Peyer's patch (tissue), 4 donors: Measurements from ENCODE around the gene KCNJ9. TPM values are rescaled to one million over a fixed set of nuclear protein-coding genes. Genes with fewer than 3 reads are reported as not detected.

Experiments used
- DNase-seq, 3 donors: peaks; one replicate each; pipeline ENCODE4 v3.0.0-alpha.2; 2017 to 2019
- H3K27ac ChIP-seq, 4 donors: fragments of 200-600 bp; sonication (generic); one replicate each; pipeline ENCODE4 v1.5.1; 2016 to 2019
- H3K27me3 ChIP-seq, 2 donors: fragments of 200-600 bp; sonication (generic); one replicate each; pipeline ENCODE4 v1.5.1; 2019
- H3K36me3 ChIP-seq, 3 donors: fragments of 200-600 bp; sonication (generic); one replicate each; pipeline ENCODE4 v1.5.1; 2016 to 2019
- H3K4me1 ChIP-seq, 4 donors: fragments of 200-600 bp; sonication (generic); one replicate each; pipeline ENCODE4 v1.5.1; 2016 to 2019
- H3K4me3 ChIP-seq, 4 donors: fragments of 200-600 bp; sonication (generic); 1 replicate in 3 of 4; 2 replicates in 1 of 4; pipeline ENCODE4 v1.5.1; 2016 to 2019; ENCODE audit warnings: mild to moderate bottlenecking in 1 of 4
- H3K9me3 ChIP-seq, 4 donors: fragments of 200-600 bp; sonication (generic); one replicate each; pipeline ENCODE4 v1.5.1; 2016 to 2019; ENCODE audit warnings: mild to moderate bottlenecking in 1 of 4
- POLR2A ChIP-seq, 2 donors: fragments of 450-650 bp; IDR thresholded peaks; one replicate each; pipeline ENCODE4 v1.5.1; 2017; ENCODE audit warnings: antibody characterized with exemption in 2 of 2, mild to moderate bottlenecking in 2 of 2, moderate library complexity in 2 of 2
- total RNA-seq, 4 donors: library from RNA; depleted of rRNA; stranded (reverse); fragments of >200 nt; gene quantifications; one replicate each; pipeline ENCODE4 v1.1.0, GENCODE V29; 2016
- TF ChIP-seq, protein P1 (sequence below), 6 experiments: fragments of 450-650 bp in 4 of 6; fragments of 200-600 bp in 2 of 6; sonication (generic) in 1 of 6; IDR thresholded peaks; one replicate each; pipeline ENCODE4 v1.5.1; 2017 to 2019; ENCODE audit warnings: antibody characterized with exemption in 6 of 6, mild to moderate bottlenecking in 3 of 6, moderate library complexity in 1 of 6

KCNJ9 gene
- total RNA-seq, 4 donors from 2014 or later = not detected

DNA sequence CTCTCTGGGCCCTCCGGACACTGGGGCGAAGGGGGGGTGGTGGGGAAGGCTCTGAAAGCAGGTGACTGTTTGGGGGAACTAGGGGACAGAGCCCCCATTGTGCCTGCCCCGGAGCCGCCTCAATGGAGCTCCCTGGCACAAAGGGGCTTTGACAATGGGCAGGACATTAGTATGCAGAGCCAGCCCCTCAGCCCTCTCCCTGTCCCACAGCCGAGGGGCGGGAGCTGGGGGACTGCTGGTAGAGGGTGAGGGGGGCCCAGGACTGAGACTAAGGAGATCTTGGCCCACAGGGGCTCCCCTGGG, 19.2 kb upstream of the KCNJ9 start:
- no peak for DNase-seq
- Histone ChIP-seq H3K4me3 (no peak overlapping the region), H3K9me3 (no peaks in the 10 kb centered on the region), H3K27ac (no peak overlapping the region), H3K27me3 (no peaks in the 10 kb centered on the region), H3K36me3 (no peaks in the 10 kb centered on the region), H3K4me1 (no peaks in the 10 kb centered on the region)
- no peak for TF ChIP-seq POLR2A (IDR thresholded peaks at IDR 0.05)
- TF ChIP-seq, protein P1, sequence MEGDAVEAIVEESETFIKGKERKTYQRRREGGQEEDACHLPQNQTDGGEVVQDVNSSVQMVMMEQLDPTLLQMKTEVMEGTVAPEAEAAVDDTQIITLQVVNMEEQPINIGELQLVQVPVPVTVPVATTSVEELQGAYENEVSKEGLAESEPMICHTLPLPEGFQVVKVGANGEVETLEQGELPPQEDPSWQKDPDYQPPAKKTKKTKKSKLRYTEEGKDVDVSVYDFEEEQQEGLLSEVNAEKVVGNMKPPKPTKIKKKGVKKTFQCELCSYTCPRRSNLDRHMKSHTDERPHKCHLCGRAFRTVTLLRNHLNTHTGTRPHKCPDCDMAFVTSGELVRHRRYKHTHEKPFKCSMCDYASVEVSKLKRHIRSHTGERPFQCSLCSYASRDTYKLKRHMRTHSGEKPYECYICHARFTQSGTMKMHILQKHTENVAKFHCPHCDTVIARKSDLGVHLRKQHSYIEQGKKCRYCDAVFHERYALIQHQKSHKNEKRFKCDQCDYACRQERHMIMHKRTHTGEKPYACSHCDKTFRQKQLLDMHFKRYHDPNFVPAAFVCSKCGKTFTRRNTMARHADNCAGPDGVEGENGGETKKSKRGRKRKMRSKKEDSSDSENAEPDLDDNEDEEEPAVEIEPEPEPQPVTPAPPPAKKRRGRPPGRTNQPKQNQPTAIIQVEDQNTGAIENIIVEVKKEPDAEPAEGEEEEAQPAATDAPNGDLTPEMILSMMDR (IDR thresholded peaks at IDR 0.05) = no peak

DNA sequence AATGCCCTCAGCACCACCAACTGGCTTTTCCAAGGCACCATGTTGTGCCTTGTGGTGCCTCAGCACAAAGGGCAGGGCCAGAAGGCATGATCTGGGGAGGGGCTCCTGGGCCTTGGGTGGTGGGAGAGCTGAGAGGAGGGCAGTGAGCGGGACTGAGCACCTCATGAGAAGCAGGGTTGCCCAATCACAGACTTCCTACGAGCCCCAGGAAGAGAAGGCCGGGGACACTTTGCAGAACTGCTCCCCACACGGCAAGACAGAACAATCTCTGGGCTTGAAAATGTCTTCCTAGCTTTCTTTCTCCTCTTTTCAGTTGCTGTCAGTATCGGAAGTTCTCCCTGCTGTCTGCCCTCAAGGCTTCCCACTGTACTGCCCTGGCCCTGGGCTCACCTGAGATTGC, 18.2 kb upstream of the KCNJ9 start:
- no peaks in the 10 kb centered on the region for H3K36me3 ChIP-seq
- TF ChIP-seq, protein P1 (IDR thresholded peaks at IDR 0.05) = no peak
- no peak for TF ChIP-seq POLR2A (IDR thresholded peaks at IDR 0.05)
- no peak for DNase-seq
- H3K27me3 ChIP-seq = no peaks in the 10 kb centered on the region
- H3K4me3 ChIP-seq = no peak overlapping the region
- no peaks in the 10 kb centered on the region for H3K9me3 ChIP-seq
- H3K27ac ChIP-seq = no peak overlapping the region
- H3K4me1 ChIP-seq = no peaks in the 10 kb centered on the region

DNA sequence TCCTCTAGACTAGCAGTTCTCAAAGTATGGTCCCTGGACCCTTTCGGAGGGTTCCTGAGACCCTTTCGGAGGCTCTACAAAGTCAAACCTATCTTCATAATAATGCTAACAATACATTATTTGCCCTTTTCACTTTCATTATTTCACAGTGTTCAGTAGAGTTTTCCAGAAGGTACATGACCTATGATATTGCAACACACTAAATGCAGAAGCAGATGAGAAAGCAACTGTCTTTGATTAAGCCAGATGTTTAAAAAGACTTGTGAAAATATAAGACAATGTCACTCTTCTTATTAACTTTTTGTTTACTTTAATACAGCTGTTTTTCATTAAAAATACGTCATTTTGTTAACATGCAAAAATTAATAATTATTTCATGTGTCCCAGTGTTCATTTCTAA, 17.2 kb upstream of the KCNJ9 start:
- Histone ChIP-seq H3K4me1 (no peaks in the 10 kb centered on the region), H3K9me3 (no peaks in the 10 kb centered on the region), H3K27me3 (no peaks in the 10 kb centered on the region), H3K4me3 (no peak overlapping the region), H3K36me3 (no peaks in the 10 kb centered on the region), H3K27ac (no peak overlapping the region)
- no peak for DNase-seq
- no peak for TF ChIP-seq POLR2A (IDR thresholded peaks at IDR 0.05)
- TF ChIP-seq, protein P1 (IDR thresholded peaks at IDR 0.05) = no peak

DNA sequence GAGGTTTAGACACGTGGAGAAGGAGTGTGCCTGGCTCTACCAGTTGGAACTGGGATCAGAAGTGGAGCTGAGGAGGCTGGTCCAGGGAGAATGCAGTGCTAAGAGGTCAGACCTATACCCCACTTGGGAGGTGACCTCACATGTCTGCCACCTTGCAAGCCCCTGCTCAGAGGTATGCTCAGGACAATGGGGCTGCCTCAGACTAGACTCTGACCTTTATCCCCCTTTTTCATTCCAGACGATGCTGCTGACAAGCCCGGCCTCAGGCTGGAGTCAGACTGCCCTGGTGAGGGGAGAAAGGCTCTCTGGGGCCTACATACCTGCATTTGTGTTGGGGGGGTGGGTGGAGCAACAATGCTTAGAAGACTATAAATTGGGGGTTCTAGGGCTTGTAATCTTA, 16.6 kb upstream of the KCNJ9 start:
- no peak overlapping the region for H3K27ac ChIP-seq
- H3K36me3 ChIP-seq = no peaks in the 10 kb centered on the region
- H3K27me3 ChIP-seq = no peaks in the 10 kb centered on the region
- TF ChIP-seq, protein P1 (IDR thresholded peaks at IDR 0.05) = no peak
- no peak for TF ChIP-seq POLR2A (IDR thresholded peaks at IDR 0.05)
- H3K4me3 ChIP-seq = no peak overlapping the region
- H3K4me1 ChIP-seq = peaks cover 0 to 2% (median 0%) of the 10 kb centered on the region in 4 donors
- no peaks in the 10 kb centered on the region for H3K9me3 ChIP-seq
- peak in 1 of 3 donors; percentile 40 for DNase-seq

DNA sequence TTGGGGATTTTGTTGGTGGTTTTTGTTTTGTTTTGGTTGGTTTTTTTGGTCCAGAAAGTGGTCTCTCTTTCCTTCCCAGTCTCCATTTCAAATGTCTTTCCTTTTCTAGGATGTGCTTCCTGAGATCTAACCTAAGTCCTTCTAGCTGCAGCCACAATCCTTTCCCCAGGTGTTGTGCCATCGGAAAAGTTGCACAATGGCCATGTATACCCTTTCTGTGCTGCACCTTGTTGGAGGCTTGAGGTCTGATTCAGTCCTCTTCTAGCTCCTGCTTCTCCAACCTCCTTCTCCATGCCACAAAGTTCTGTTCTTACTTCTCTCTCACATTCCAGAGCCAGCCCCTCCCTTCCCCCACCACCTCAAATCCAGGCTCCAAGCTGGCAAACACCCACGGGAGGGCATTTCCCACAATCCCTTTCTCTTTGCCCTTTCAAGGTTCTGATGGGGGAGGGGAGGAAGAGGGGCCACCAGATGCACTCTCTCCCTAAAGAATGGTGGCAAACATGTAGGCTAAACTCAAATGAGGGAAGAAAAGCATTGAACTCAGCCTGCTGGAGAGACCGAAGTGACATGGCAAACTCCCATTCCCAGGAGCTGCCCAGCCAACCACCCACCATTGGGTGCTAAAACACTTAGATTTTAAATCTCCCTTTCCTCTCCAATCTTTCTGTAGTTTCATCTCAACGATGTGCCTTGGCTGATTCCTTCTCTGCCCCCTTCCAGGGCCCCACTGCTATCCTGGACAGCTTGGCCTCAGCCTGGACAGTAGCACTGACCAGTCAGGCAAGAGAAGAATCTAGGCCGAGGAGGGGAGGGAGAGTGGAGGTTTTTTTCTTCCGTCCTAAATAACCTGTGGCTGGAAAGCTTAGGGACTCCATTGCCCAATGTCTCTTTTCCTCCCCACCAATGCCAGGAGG, 14.3 kb upstream of the KCNJ9 start:
- Histone ChIP-seq H3K36me3 (no peaks in the 10 kb centered on the region), H3K4me3 (no peak overlapping the region), H3K27me3 (no peaks in the 10 kb centered on the region), H3K9me3 (no peaks in the 10 kb centered on the region), H3K27ac (no peak overlapping the region), H3K4me1 (peaks cover 0 to 8% (median 4%) of the 10 kb centered on the region in 4 donors)
- no peak for TF ChIP-seq POLR2A (IDR thresholded peaks at IDR 0.05)
- TF ChIP-seq, protein P1 (IDR thresholded peaks at IDR 0.05) = no peak
- no peak for DNase-seq
